Peyer's patch (tissue), 4 donors: ENCODE results near the gene DHRS7B. TPM values are rescaled to one million over a fixed set of nuclear protein-coding genes. Genes with fewer than 3 reads are reported as not detected.
"Not testable (repeated sequence)": the region's sequence is repeated elsewhere in the genome, so short reads cannot be mapped to it uniquely, and the experiment has no call there.

ENCODE experiments used
- DNase-seq, 3 donors: peaks; one replicate each; pipeline ENCODE4 v3.0.0-alpha.2; 2017 to 2019
- H3K27ac ChIP-seq, 4 donors: fragments of 200-600 bp; sonication (generic); one replicate each; pipeline ENCODE4 v1.5.1; 2016 to 2019
- H3K27me3 ChIP-seq, 2 donors: fragments of 200-600 bp; sonication (generic); one replicate each; pipeline ENCODE4 v1.5.1; 2019
- H3K36me3 ChIP-seq, 3 donors: fragments of 200-600 bp; sonication (generic); one replicate each; pipeline ENCODE4 v1.5.1; 2016 to 2019
- H3K4me1 ChIP-seq, 4 donors: fragments of 200-600 bp; sonication (generic); one replicate each; pipeline ENCODE4 v1.5.1; 2016 to 2019
- H3K4me3 ChIP-seq, 4 donors: fragments of 200-600 bp; sonication (generic); 1 replicate in 3 of 4; 2 replicates in 1 of 4; pipeline ENCODE4 v1.5.1; 2016 to 2019; ENCODE audit warnings: mild to moderate bottlenecking in 1 of 4
- H3K9me3 ChIP-seq, 4 donors: fragments of 200-600 bp; sonication (generic); one replicate each; pipeline ENCODE4 v1.5.1; 2016 to 2019; ENCODE audit warnings: mild to moderate bottlenecking in 1 of 4
- POLR2A ChIP-seq, 2 donors: fragments of 450-650 bp; IDR thresholded peaks; one replicate each; pipeline ENCODE4 v1.5.1; 2017; ENCODE audit warnings: antibody characterized with exemption in 2 of 2, mild to moderate bottlenecking in 2 of 2, moderate library complexity in 2 of 2
- total RNA-seq, 4 donors: library from RNA; depleted of rRNA; stranded (reverse); fragments of >200 nt; gene quantifications; one replicate each; pipeline ENCODE4 v1.1.0, GENCODE V29; 2016
- TF ChIP-seq, protein P1 (sequence below), 6 experiments: fragments of 450-650 bp in 4 of 6; fragments of 200-600 bp in 2 of 6; sonication (generic) in 1 of 6; IDR thresholded peaks; one replicate each; pipeline ENCODE4 v1.5.1; 2017 to 2019; ENCODE audit warnings: antibody characterized with exemption in 6 of 6, mild to moderate bottlenecking in 3 of 6, moderate library complexity in 1 of 6

DHRS7B gene
- total RNA-seq, 4 donors from 2014 or later: 20.6 to 41.2 (median 26.2) TPM

DNA sequence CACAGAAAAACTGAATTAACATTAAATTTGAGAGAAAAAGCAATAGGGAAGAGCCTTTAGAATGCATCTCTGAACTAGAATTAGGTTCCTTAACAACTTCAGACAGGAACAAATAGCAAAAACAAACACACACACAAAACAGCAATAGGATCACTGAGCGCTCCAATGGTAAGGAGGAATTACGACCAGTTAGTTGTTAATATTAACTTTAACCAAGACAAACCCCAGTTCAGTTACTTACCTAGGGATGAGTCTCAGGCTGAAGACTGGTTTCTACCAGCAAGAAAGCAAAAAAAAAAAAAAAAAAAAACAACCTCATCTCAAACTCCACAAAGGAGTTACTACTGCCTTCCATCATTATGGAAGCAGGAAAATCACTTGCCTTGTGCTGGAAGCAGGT, 14.6 kb downstream of the DHRS7B start:
- DNase-seq: no peak
- Histone ChIP-seq H3K27me3 (no peaks in the 10 kb centered on the region), H3K36me3 (no peaks in the 10 kb centered on the region), H3K4me3 (no peak overlapping the region), H3K4me1 (no peaks in the 10 kb centered on the region), H3K27ac (no peak overlapping the region), H3K9me3 (no peaks in the 10 kb centered on the region)
- no peak for TF ChIP-seq POLR2A (IDR thresholded peaks at IDR 0.05)
- TF ChIP-seq, protein P1, sequence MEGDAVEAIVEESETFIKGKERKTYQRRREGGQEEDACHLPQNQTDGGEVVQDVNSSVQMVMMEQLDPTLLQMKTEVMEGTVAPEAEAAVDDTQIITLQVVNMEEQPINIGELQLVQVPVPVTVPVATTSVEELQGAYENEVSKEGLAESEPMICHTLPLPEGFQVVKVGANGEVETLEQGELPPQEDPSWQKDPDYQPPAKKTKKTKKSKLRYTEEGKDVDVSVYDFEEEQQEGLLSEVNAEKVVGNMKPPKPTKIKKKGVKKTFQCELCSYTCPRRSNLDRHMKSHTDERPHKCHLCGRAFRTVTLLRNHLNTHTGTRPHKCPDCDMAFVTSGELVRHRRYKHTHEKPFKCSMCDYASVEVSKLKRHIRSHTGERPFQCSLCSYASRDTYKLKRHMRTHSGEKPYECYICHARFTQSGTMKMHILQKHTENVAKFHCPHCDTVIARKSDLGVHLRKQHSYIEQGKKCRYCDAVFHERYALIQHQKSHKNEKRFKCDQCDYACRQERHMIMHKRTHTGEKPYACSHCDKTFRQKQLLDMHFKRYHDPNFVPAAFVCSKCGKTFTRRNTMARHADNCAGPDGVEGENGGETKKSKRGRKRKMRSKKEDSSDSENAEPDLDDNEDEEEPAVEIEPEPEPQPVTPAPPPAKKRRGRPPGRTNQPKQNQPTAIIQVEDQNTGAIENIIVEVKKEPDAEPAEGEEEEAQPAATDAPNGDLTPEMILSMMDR (IDR thresholded peaks at IDR 0.05): no peak

DNA sequence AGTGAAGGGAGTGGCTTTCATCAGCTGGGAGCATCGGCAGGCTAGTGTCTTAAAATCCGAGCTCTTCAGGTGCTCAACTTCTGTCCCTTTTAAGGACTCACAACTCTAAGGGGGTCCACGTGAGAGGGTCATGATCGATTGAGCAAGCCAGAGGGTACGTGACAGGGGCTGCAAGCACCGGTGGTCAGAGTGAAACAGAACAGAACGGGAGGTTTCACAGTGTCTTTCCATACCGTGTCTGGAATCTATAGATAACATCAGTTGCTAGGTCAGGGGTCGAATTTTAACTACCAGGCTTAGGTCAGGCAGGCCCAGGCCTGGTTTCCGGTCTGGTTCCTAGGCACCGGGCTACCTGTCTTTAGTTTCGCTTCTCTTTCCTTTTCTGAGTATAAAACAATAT, 15.3 kb downstream of the DHRS7B start:
- not testable (repeated sequence) for H3K9me3 ChIP-seq, H3K4me3 ChIP-seq, H3K27me3 ChIP-seq, H3K27ac ChIP-seq, H3K36me3 ChIP-seq, H3K4me1 ChIP-seq, DNase-seq

DNA sequence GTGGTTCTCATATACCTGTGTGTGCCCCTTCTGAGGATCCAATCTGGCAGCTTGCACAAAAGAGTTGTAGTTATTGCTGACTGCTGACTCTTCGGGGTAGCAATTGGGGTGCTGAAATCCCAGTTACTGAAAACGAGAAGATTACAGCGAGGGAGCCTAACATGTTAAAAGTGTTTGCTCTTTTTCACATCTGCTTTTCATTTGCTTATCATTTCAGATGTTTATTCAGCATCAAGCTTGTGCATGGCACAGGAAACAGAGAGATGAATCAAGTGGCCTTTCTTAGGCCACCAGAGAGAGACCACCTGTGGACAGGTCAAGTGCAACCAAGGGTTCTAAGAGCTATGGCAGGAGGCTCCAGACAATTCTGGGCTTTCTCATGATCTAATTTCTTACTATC, 16.9 kb downstream of the DHRS7B start:
- Histone ChIP-seq H3K27ac (no peak overlapping the region), H3K27me3 (no peaks in the 10 kb centered on the region), H3K36me3 (no peaks in the 10 kb centered on the region), H3K4me1 (no peaks in the 10 kb centered on the region), H3K9me3 (no peaks in the 10 kb centered on the region), H3K4me3 (no peak overlapping the region)
- no peak for TF ChIP-seq POLR2A (IDR thresholded peaks at IDR 0.05)
- TF ChIP-seq, protein P1 (IDR thresholded peaks at IDR 0.05): no peak
- no peak for DNase-seq

DNA sequence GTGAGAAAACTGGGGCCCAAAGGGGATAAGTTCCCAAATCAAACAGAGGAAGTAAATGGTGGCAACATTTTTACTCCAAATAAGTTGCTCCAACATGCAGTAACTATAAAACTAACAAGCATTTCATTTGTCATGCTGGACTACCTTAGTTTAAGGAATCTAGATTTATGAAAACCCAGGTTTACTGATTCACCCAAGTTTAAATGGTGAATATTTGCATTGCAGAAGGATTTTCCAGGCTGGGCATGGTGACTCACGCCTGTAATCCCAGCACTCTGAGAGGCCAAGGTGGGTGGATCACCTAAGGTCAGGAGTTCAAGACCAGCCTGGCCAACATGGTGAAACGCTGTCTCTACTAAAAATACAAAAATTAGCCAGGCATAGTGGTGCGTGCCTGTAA, 17.5 kb downstream of the DHRS7B start:
- H3K4me1 ChIP-seq, H3K9me3 ChIP-seq, DNase-seq, H3K4me3 ChIP-seq, H3K27me3 ChIP-seq, H3K27ac ChIP-seq, H3K36me3 ChIP-seq: not testable (repeated sequence)

DNA sequence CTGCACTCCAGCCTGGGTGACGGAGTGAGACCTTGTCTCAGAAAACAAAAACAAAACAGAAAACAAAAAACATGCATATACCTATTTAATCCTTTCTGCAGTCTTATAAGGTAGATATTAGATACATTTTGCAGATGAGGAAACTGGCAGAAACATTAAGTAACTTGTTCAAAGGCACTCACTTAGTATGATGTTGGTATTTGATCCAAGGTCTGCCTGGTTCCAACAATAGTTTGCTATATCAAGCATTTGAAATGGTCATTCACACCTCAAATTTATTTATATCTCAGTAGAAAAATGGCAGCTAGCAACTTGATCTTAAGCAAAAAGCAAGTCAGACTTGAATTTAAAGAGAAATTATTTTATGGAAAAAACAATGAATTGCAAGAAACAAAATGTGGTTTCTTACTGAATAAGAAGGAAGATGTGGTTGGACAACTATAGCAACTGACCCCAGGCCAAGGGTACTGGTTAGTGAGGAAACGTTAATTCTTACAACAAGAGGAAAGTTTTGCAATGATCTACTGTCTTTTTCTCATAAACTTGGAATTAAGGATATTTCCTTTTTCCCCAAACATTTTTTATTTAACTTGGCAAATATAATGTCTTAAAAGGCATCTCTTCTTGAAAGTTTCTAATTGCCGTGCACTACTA, 19.7 kb downstream of the DHRS7B start:
- Histone ChIP-seq H3K4me3 (no peak overlapping the region), H3K27ac (no peak overlapping the region), H3K27me3 (no peaks in the 10 kb centered on the region), H3K36me3 (no peaks in the 10 kb centered on the region), H3K9me3 (no peaks in the 10 kb centered on the region), H3K4me1 (no peaks in the 10 kb centered on the region)
- TF ChIP-seq POLR2A (IDR thresholded peaks at IDR 0.05): no peak
- TF ChIP-seq, protein P1 (IDR thresholded peaks at IDR 0.05): no peak
- DNase-seq: no peak

DNA sequence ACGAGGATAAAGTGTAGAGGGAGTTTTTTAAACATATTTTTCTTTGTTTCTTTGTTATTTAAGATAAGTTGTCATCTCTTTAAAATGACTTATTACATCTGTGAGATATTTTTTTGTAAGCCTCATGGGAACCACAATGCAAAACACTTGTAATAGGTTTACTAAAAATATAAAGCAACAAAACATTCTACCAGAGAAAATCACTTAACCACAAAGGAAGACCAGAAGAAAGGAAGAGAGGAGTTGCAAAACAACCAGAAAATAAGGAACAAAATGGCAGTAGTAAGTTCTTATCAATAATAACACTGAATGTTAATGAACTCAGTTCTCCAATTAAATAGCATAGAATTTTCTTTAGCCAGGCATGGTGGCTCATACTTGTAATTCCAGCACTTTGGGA, 22.9 kb downstream of the DHRS7B start:
- H3K4me1 ChIP-seq: no peaks in the 10 kb centered on the region
- no peak overlapping the region for H3K4me3 ChIP-seq
- H3K36me3 ChIP-seq: no peaks in the 10 kb centered on the region
- no peak overlapping the region for H3K27ac ChIP-seq
- no peaks in the 10 kb centered on the region for H3K27me3 ChIP-seq
- no peaks in the 10 kb centered on the region for H3K9me3 ChIP-seq
- no peak for DNase-seq
- TF ChIP-seq, protein P1 (IDR thresholded peaks at IDR 0.05): no peak
- no peak for TF ChIP-seq POLR2A (IDR thresholded peaks at IDR 0.05)

DNA sequence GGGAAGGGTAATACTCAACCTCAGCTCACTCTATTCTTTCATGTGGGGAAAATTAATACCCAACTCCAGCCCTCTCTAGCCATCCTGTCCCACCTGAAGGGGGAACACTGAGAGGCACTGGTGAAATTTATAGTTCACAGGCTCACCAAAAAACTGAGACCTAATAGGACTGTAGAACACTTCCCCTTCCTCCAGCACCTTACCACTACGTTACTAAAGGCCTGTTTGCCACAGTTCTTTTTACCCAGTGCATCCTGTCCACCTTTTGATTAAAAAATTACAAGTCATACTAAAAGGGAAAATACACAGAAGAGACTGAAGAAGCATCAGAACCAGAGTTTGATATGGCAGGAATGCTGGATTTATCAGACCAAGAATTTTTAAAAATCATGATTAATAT, 26.0 kb downstream of the DHRS7B start:
- no peak for DNase-seq
- Histone ChIP-seq H3K27ac (no peak overlapping the region), H3K36me3 (no peaks in the 10 kb centered on the region), H3K27me3 (no peaks in the 10 kb centered on the region), H3K4me1 (no peaks in the 10 kb centered on the region), H3K4me3 (no peak overlapping the region), H3K9me3 (no peaks in the 10 kb centered on the region)
- TF ChIP-seq, protein P1 (IDR thresholded peaks at IDR 0.05): no peak
- TF ChIP-seq POLR2A (IDR thresholded peaks at IDR 0.05): no peak
